ENCODE measurements around the gene NDUFB2.

DNA sequence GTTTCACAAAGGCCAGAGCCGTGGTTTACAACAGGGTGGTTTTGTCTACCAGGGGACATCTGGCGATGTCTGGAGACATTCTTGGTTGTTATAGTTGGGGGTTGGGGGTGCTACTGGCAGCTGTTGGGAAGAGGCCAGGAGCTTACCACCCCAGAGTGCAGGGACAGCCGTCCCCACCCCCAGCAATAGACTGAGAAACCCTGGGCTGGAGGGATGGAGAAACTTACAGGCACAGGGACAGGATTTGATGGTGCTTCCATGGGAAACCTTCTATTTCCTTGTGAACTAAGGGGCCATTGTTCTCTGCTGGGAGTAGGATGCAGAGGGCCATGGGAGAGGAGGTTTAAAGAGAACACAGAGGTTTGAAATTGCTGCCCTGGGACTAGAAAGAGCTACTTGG is 12.9 kb upstream of the NDUFB2 start:
- TF ChIP-seq, protein P1, sequence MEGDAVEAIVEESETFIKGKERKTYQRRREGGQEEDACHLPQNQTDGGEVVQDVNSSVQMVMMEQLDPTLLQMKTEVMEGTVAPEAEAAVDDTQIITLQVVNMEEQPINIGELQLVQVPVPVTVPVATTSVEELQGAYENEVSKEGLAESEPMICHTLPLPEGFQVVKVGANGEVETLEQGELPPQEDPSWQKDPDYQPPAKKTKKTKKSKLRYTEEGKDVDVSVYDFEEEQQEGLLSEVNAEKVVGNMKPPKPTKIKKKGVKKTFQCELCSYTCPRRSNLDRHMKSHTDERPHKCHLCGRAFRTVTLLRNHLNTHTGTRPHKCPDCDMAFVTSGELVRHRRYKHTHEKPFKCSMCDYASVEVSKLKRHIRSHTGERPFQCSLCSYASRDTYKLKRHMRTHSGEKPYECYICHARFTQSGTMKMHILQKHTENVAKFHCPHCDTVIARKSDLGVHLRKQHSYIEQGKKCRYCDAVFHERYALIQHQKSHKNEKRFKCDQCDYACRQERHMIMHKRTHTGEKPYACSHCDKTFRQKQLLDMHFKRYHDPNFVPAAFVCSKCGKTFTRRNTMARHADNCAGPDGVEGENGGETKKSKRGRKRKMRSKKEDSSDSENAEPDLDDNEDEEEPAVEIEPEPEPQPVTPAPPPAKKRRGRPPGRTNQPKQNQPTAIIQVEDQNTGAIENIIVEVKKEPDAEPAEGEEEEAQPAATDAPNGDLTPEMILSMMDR (IDR thresholded peaks at IDR 0.05), result no peak
- TF ChIP-seq ZFX (IDR thresholded peaks at IDR 0.05; ENCODE audit: borderline replicate concordance), result no peak
